ENCODE measurements around the gene FANCM.

- TF ChIP-seq CTCF (IDR thresholded peaks at IDR 0.05) (no peak), POLR2A (IDR thresholded peaks at IDR 0.05) (no peak)
These were observed 111.0 kb downstream of the FANCM start for GRCh38 chr14:45246691-45247090.
